HG03066 (cell line): ENCODE measurements around the gene ELMO1.
A peak's percentile ranks its signal among the peaks of the same experiment; 100 is the strongest.

Source experiments
- ATAC-seq: cut with Tn5 transposase; IDR thresholded peaks from one replicate; pipeline ENCODE4 v1.9.1; 2021; ENCODE audit warnings: low read depth; ENCODE audit not compliant: unreplicated experiment

The ELMO1 gene

DNA sequence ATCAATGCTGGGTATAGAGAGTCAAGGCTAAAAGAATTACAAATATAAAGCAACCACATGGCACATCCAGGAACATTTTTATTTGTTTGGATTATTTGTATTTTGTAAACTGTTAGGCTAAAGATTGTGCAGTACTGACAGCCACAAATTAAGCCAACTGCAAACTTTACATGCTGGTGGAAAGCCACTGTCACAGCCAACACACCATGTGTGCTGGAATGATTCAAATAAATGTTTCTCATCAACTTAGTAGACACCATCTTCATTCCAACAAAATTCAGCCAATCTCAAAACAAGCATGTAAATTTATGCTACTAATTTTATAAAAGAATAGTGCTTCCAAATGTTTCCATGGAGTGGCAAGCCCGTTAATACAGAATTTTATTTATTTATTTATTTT lies 211.8 kb downstream of the ELMO1 start:
- no peak for ATAC-seq

DNA sequence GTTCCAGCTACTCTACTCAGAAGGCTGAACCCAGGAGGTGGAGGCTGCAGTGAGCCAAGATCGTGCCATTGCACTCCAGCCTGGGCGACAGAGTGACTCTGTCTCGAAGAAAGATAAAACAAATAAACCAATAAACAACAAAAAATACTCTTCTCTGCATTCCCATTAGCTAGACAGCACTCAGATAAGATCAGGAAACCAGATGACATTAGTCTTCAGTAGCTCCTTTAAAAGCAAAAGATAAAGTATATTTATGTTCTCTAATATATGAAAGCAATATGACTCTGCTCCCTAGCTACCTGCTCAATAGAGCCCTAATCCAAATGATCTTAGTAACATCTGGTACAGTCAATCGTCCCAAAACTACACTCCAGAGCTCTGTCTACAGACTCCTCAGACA lies 212.9 kb downstream of the ELMO1 start:
- ATAC-seq, result no peak

DNA sequence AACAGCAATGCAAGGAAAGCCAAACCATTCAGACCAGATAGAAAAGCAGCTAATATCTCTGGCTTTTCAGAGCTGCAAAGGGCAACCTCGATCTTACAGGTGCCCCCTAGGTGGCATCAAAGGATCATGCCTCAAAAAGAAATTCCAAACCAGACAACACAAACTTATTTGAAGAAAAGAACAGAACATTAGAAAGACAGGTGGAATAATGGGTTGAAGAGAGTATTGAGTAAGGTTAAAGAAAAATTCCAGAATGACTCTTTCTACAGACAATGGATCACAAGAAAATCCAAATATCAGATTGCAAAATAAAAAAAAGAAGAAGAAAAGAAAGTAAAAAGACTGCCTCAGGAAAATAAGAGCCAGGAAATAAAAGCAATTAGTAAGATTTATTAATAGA lies 213.7 kb downstream of the ELMO1 start:
- no peak for ATAC-seq

DNA sequence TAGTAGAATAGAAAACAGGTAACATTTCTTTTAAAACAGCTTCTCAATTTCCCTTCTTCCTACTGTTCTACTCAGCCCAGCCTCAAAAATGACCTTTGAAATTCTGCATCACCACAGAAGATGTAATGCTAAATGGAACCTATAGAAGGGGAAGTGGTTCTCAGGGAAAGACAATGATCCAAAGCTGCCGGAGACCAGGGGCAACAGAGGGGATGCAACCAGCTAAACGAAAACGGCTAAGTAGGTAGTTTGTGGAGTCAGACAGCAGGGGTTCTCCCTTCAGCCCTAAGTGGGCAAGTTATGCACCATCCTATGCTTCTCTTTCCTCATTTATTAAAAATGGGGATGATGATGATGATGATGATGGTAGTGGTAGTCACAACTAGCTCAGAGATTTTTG lies 214.3 kb downstream of the ELMO1 start:
- no peak for ATAC-seq

DNA sequence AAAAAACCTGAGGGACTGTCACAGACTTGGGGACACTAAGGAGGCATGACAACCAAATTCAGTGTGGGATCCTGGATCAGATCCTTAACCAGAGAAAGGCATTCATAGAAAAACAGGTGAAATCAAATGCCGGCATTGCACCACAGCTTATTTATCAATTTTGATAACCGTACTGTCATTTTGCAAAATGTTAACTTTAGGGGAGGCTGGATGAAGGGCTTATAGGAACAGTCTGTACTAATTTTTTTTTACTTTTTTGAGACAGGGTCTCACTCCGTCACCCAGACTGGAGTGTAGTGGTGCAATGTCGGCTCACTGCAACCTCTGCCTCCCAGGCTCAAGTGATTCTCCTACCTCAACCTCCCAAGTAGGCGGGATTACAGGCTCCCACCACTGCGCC lies 217.1 kb downstream of the ELMO1 start:
- ATAC-seq, result no peak

DNA sequence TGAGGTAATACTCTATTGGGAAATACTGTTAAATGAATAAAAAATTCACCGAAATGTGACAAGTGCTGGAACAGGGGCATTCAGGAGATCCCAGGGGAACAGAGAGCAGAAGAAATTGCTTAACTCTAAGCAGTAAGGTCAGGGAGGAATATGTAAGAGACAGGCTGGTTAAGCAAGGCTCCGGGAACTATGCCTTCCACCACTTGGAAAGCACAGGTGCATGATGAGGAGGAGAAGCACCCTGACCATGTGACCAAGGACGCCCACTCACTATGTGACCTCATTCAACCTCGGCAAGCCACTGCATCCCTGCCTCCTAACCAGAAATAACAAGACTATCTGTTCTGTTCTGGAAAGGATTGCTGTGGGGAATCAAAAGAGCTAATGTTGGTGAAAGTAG lies 218.4 kb downstream of the ELMO1 start:
- ATAC-seq, result no peak

DNA sequence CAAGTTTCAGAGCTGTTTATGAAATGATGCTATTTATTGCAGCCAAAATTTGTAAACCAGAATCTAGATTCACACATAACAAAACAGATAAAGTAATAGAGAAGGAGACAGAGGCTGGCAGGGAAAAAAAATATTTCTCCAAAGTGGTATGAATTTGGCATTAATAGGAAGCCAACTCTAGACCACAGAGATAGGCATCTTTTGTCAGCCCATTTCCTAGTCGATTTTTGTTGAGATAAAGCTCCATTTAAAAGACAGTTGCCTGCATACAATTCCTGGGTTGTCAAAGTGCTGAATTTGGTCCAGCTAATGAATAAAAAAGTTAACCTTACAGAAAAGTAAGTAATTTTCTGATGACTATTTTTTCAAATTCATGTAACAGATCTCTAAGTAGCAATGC lies 219.3 kb downstream of the ELMO1 start:
- no peak for ATAC-seq

DNA sequence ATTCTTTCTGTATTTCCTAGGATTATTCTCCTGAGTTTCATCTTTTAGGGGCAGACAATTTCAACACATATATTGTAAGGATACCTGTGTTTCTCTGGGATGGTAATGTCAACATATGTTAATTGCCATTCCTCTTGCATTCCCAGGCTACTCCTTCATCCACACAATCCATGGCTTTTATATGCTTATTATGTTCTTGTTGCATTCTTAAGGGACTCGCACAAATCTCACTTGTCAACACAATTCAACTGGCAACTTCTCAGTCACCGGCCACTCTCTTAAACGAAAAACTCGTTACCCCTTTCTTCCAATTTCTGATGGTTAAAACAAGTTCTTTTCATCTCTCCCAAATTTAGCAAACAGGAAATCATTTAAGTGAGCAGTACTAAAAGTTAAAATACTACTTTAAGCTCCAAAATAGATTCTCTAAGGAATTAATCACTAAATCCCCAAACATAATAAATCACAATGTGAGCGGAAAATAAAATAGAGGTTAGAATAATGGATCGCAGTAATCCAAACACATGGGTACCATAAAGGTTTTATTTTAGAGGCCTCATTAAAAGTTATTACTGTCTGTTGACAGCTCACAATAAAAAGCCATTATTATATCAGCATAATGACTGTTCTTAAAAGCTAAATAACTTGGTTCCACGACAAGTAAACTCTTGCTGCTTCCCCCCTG lies 223.2 kb downstream of the ELMO1 start:
- no peak for ATAC-seq

DNA sequence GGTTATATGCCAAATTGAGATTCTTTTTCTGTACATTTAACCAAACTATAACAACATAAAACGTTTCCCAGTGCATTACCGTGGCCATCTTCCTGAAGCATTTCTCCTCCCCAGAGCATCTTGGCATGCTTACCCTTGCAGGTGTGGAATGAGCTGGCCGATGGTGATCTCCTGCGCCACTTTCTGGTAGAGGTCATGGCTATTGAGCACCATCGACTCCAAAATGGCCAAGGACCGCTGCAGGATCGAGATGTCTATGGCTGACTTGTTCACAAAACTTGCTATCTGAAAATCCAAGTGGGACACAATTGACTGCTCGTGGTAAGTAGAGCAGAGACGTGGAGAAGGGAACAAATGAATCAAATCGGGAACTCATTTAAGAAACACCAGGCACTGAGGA lies 223.9 kb downstream of the ELMO1 start:
- ATAC-seq, result no peak

DNA sequence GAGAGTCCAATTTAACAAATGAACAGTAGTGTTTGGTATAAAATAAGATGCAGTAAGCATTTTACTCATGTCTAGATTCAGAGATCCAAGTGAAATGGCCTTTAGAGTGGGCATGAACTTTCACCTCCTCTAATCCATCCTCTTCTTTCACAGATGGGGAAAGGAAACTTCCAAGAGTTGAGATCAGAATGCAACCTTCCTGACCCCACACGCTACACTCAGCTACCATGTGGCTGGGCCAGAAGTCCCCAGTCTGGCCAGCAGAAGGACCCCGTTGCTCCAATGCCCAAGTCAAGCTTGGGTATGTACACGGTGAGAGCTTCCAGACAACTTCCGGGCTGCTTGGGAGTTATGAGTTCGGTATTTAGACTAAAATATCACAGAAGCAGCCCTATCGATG lies 228.0 kb downstream of the ELMO1 start:
- no peak for ATAC-seq

DNA sequence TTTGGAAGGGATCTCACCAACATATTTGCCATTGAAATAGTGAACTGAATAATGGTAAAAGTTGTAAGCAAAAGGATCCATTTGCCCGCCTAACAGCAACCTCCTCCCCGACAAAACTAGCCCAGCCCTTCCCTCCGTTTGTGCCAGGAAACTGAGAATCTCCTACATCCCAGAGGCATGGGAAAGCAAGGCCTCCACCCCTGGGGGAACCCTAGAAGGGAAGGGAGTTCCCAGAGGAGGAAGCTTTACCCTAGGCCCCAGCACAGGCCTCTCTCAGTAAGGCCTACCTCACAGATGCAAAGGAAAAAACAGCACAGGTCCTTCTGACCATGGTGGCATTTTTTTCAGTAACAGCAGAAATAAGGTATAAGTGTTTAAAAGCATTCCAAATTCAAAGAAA lies 229.7 kb downstream of the ELMO1 start:
- ATAC-seq, result no peak

DNA sequence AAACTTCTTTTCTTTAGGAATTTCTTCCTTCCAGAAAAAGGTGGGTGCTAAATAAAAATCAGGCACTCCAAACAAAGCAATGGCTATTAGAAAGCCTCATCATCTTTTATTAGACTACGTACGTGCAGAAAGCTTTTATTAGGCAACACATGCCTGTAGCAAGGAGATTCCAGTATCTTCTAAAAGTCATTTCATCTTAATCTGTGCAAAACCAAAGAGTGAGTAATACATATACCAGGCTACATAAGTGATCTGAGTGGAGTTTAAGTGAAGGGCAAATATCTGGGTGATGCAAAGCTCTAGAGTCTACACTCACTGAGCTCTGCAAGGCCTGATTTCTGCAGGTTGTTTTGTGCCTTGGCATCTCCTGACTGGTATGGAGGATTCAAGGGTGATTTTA lies 231.7 kb downstream of the ELMO1 start:
- ATAC-seq, result no peak

DNA sequence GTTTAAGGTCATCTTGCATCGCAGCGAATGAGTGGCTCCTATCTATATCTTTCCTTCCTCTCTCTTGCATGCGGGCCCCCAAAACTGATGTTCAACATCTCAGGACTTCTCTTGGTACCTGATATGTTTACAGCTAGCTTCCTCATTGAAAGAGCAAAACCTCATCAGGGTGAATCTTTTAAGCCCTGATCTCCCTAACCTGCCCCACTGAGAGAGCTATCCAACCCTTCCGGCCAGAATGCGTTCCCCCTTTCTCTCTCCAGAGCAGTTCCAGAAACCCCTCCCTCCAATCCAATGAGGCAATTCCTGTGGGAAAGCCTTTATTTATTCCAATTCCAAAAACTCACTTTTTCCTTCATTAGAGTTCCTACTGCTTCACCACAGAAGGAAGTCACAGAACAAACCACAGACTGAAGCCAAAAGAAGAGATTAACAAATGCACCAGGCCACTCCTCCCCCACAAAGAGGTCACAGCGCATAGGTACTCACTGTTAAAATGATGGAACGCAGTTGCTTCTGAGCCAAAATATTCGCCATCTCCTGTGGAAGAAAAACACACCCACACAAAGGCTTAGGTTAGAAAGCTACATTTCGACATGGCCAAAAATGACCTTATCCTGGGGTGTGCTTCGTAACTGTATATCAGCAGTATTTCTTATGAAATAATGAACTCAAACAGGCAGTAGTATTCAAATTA lies 232.4 kb downstream of the ELMO1 start:
- ATAC-seq, result no peak

DNA sequence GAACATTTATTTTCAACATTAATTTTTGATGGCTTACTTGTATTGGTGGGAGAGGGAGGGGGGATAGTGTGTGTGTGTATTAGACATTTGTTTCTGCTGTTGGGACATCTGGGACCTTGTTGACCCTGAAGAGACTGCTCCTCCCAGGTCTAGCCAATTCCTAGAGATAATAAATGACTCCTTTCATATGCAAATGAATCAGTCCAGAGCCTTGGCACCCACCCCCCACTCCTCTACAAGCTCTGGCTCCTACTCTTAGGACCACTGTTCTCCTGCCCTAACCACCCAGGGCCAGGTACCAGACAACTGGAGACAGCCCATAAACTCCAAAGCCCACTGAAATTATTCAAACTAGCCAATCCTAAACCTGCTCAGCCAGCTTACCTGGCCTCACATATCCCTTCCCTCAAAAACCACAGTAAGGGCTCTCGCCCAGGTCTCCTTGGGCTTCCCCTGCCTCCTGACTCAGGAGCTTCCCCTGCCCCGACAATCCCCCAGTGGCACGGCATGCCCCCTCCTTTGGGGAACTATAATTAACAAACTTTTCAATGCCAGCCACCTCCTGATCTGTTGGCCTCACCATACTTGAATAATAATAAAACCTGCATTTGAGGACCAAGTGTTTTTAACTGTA lies 233.3 kb downstream of the ELMO1 start:
- ATAC-seq, result no peak

DNA sequence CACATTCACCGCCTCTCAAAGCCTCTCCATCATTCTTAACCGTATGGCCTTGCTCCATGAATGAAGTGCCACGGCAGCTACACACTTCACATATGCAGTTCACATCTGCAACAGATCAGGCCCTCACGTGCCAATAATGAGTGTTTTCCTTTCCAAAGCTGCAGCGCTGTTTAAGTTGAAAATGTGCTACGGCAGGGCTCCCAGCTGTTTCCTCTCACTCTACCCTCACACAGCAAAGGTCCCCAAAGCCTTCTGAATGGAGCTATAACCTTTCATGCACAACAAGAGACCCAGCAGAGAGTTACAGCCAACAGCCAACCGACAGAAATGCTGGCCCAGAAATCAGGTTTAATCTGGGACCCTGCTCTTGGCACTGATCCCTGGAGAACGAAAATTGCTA lies 236.1 kb downstream of the ELMO1 start:
- no peak for ATAC-seq

DNA sequence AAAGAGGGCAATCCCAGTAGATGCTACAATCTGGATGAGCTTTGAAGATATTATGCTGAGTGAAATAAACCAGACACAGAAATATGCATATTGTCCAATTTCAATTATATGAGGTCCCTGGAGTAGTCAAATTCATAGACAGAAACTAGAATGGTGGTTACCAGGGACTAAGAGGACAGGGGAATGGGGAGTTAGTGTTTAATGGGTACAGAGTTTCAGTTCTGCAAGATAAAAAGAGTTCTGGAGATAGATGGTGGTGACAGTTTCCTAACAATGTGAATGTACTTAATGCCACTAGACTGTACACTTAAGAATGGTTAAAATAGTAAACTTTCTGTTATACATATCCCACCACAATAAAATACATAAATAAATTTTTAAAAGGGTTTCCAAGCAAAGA lies 236.6 kb downstream of the ELMO1 start:
- no peak for ATAC-seq

DNA sequence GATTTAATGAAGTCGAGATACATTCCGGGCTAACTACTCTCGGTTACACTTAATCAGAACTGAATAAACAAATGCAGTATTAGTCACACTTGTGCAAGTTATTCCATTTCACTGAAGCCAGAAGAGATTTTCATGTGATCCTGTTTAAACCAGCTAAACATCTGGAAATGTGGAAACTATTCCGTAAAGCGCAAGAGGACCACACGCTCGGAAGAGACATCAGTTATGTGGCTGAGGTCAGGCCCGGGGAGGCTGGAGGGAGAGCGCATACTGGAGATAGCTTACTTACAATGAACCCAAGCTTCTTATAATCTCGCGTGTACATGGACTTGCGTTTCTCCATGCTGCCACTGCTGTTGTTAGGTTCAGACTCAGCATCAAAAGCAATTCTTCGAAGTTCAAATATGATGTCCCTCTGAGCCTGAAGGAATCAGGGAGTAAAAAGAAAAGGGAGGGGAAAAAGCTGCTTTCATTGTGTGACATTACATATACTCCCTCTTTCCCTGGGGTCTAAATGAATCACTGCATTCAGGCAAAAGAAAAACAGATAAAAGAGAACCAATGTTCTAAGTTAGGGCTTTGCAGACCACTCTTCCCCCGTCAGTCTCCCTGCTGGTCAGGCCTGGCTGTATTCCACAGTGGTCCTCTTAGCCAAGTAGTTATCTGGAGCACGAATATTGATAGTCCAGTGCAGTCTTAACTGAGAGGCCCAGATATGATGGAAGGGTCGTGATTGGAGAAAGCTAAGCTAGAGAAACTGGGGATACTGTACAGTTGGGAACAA lies 237.4 kb downstream of the ELMO1 start:
- ATAC-seq, result no peak

DNA sequence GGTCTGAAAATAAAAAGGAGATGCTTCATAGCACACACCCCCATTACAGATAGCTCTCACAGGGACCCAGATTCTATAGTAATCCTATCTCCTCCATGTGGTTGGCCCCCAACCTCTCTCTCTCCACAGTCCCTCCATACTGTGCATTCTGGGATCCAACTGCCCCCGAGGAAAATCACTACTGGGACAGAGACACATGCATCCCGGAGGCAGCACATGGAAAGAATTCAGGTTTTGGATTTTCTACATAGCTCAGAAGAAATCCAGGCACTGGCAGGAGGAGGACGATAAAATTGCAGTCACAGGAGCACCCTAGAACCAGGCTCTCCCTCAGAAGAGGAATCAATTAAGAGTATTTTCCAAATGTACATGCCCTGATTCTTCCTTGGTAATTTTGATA lies 239.5 kb downstream of the ELMO1 start:
- no peak for ATAC-seq

DNA sequence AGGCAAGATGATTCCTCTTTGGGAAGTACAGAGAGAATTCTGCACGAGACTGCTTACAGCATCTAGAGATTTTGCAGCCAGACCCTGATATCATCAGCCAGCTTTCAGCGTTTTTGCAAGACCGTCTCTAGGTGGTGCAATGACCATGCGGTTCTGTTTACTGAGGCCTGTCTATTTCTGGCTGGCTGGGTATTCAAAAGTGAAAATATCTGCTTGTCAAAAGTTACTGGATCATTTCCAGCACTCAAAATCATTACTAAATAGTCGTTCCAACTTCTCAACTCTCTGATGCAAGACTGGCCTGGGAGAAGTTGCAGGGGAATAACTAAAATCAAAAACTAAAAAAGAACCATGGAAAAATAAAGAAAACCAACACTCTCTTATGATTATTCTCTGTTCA lies 240.1 kb downstream of the ELMO1 start:
- ATAC-seq, result peak; percentile 80

DNA sequence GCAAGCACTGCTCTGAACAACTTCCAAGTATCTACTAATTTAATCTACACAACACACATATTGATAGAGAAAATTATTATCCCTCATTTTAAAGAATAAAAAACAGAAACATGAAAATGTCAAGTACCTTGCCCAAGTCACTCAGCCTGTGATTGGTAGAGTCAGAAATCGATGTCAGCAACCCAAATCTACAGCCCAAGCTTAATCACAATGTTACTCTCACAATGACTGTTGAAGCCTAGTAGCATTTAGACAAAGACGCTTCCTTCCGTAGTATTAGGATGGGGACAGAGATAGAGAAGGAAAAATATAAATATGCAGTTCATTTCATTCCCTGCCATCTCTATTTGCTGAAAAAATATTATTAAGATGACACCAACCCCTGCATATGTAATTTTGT lies 242.5 kb downstream of the ELMO1 start:
- no peak for ATAC-seq

DNA sequence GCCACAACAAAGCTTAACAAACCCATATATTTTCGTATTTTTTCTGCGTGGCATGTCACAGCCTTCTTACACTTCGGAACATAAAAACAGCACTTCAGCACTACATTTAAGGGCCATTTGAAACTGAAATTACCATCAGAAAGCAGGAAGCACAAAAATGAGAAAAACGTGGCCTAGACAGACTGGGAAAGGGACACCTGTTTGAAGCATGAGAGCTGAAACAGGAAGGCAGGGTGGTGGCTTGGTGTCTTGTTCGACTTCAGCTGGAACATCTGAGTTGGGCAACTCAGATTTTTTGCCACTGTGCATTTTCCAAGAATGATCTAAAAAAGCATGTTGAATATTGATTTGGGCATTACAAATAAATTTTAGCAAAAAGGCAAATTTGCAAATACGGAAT lies 243.2 kb downstream of the ELMO1 start:
- no peak for ATAC-seq

DNA sequence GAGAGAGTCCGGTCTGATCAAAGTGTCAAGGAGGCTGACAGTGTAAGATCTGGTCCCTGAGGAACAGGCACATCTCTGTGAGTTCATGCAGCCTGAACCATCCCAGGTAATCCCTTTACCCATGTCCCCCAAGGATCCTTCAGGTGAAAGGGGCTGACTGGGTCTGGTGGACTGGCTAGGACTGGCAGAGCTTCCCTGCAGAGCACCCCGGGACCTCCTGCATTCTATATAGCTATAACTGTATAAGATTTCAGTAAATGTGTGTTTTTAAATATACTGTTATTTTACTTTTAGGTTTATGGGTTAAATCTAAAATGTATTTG lies 246.8 kb downstream of the ELMO1 start:
- no peak for ATAC-seq
